NCI-H524 (cell line): Measurements from ENCODE around the gene SIGLEC12.
"Not testable (repeated sequence)": the region's sequence is repeated elsewhere in the genome, so short reads cannot be mapped to it uniquely, and the experiment has no call there.

Source experiments
- DNase-seq, 2 experiments: peaks; one replicate each; lab custom pipeline; 2025; lab: John Stamatoyannopoulos, UW

The SIGLEC12 gene

GRCh38 chr19:51524666-51525264 lies 23.2 kb upstream of the SIGLEC12 start:
- DNase-seq = no peak

- no peak for DNase-seq
Observed at GRCh38 chr19:51521781-51522180, 20.2 kb upstream of the SIGLEC12 start.

GRCh38 chr19:51521357-51521756 lies 19.8 kb upstream of the SIGLEC12 start:
- DNase-seq = no peak

- DNase-seq = no peak
Observed at GRCh38 chr19:51520728-51521127, 19.1 kb upstream of the SIGLEC12 start.

- peak in 1 of 2 experiments; percentile 52 for DNase-seq
Observed at GRCh38 chr19:51514866-51515481, 13.4 kb upstream of the SIGLEC12 start.

- no peak for DNase-seq
Observed at GRCh38 chr19:51513968-51514367, 12.4 kb upstream of the SIGLEC12 start.

- peak; percentile 1 to 3 for DNase-seq
Observed at GRCh38 chr19:51511353-51511752, 9.8 kb upstream of the SIGLEC12 start.

- DNase-seq = no peak
Observed at GRCh38 chr19:51509823-51510660, 8.4 kb upstream of the SIGLEC12 start.

- no peak for DNase-seq
Observed at GRCh38 chr19:51508059-51508733, 6.6 kb upstream of the SIGLEC12 start.

- DNase-seq = no peak
Observed at GRCh38 chr19:51507640-51508058, 6.0 kb upstream of the SIGLEC12 start.

GRCh38 chr19:51507192-51507591 lies 5.6 kb upstream of the SIGLEC12 start:
- DNase-seq = no peak

- no peak for DNase-seq
Observed at GRCh38 chr19:51505904-51506303, 4.3 kb upstream of the SIGLEC12 start.

- no peak for DNase-seq
Observed at GRCh38 chr19:51503896-51504295, 2.3 kb upstream of the SIGLEC12 start.

GRCh38 chr19:51503286-51503817 lies 1.8 kb upstream of the SIGLEC12 start:
- no peak for DNase-seq

- not testable (repeated sequence) for DNase-seq
Observed at GRCh38 chr19:51500931-51501330, 669 bp downstream of the SIGLEC12 start.

GRCh38 chr19:51497666-51498065 lies 3.9 kb downstream of the SIGLEC12 start:
- DNase-seq = no peak

- DNase-seq = no peak
Observed at GRCh38 chr19:51493776-51494175, 7.8 kb downstream of the SIGLEC12 start.

- DNase-seq = no peak
Observed at GRCh38 chr19:51491586-51491985, 10.0 kb downstream of the SIGLEC12 start.

- DNase-seq = no peak
Observed at GRCh38 chr19:51490676-51491075, 10.9 kb downstream of the SIGLEC12 start.

GRCh38 chr19:51489113-51489512 lies 12.5 kb downstream of the SIGLEC12 start:
- no peak for DNase-seq

GRCh38 chr19:51488491-51488890 lies 13.1 kb downstream of the SIGLEC12 start:
- no peak for DNase-seq

- DNase-seq = no peak
Observed at GRCh38 chr19:51485960-51486660, 15.5 kb downstream of the SIGLEC12 start.
